IPS-11a (cell line): ENCODE measurements around the gene TBRG4.
"Not testable (repeated sequence)": the region's sequence is repeated elsewhere in the genome, so short reads cannot be mapped to it uniquely, and the experiment has no call there.

Source experiments
- H3K4me3 ChIP-seq: one replicate; pipeline ENCODE4 v1.5.1; 2013; ENCODE audit warnings: low read depth, low read length, control low read depth

TBRG4 gene

GRCh38 chr7:45111298-45112223 is at the start of gene TBRG4:
Gene TBRG4 (minus strand): TSS chr7:45111697. CDS start chr7:45109237, 2,460 bp downstream.
- peak within 1 kb of the TSS; percentile 100 for H3K4me3 ChIP-seq

DNA sequence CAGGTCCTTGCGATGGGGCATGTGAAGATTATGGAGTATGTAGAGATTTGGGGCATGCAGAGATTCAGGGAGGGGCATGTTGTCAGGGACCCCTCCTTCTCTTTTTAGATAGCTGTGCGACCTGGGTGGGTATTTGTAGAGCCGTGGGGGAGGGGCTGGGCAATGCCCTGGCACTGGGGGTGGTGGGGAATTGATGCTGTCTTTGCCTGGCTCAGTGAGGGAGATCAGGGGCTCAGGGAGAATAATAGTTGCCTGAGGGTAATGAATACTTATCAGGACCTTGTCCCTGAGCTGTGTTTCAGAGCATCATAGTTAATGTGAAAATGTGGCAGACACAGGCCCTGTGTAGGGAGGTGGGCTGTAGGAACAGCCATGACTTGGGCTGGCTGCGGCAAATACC is 49.6 kb upstream of the TBRG4 start:
- H3K4me3 ChIP-seq, result no peak overlapping the region

DNA sequence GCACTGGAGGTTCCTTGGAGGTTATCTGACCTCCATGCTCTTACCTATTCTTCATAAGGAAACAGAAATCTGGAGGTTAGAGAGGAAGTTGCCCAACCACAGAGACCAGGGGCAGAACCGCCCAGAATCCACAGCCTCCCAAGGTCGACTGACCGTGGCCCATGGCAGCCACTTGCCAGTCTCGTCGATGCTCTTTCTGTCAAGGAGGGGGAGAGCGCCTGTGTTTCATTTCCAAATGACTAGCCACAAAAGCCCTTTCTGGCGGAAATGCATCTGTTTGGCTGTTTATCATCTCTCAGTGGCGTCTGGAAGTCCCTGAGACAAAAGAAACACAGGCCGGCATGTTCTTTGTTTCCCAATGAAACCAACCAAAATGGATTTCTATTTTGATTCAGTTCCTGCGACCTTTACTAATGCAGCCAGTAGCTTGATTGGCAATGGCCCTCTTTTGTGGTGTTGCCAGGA is 49.0 kb upstream of the TBRG4 start:
- H3K4me3 ChIP-seq, result no peak overlapping the region

- no peak overlapping the region for H3K4me3 ChIP-seq
Observed at GRCh38 chr7:45159296-45159695, 47.8 kb upstream of the TBRG4 start.

GRCh38 chr7:45158471-45158870 is 47.0 kb upstream of the TBRG4 start:
- no peak overlapping the region for H3K4me3 ChIP-seq

DNA sequence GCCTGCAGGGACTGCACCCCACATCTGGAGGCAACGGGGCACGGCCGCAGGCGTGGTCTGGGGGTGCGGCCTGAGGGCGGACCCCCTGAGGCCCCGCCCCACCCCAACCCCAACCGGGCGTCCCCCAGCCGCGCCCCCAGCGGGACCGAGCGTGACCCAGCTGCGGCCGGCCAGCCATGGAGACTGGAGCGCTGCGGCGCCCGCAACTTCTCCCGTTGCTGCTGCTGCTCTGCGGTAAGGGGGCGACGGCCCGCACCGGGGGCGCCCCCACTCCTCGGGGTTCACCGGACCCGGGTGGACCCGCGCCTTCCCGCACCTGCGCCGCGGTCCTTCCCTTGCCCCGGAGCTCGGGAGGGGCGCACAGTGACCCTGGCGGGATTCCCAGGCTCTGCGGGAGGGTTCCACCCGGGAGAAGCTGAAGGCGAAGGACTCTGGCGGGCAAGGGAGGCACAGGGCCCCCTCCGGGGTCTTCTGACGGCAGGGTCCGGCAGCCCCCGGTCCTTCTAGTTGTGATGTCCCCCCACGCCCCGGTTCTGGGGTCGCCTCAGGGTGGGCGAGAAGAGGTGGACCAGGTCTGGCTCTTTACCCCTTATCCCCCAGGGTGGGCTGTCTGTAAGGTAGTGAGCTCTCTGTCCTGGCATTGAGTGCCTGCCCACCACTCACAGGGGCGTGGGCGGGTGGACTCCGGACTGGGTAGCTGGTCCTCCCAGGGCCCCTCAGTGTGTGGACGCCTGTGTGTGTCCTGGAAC is 46.3 kb upstream of the TBRG4 start, which contains the start of gene RAMP3:
Gene RAMP3, plus strand, starts transcription at position 139 of the 749 bp plus-strand sequence. Its CDS starts 38 bp downstream, at position 177.
- H3K4me3 ChIP-seq, result peak within 1 kb of the TSS; percentile 47

DNA sequence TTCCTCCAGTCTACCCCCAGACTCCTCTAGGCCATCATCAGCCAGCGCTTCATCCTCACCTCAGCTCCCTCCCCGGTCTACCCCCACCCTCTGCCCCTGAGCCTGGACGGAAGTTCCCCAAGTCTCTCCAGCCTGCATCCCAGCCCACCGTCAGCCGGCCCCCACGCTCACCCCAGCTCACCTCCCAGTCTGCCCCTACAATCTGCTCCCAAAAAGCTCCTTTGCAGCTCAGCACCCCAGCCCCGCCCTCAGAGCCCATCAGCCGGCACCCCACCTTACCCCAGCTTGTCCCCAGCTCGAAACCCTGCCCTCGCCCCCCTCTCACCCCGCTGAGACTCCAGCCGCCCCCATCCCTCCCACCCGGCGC is 45.8 kb upstream of the TBRG4 start:
- H3K4me3 ChIP-seq, result peak overlapping the region; percentile 47

DNA sequence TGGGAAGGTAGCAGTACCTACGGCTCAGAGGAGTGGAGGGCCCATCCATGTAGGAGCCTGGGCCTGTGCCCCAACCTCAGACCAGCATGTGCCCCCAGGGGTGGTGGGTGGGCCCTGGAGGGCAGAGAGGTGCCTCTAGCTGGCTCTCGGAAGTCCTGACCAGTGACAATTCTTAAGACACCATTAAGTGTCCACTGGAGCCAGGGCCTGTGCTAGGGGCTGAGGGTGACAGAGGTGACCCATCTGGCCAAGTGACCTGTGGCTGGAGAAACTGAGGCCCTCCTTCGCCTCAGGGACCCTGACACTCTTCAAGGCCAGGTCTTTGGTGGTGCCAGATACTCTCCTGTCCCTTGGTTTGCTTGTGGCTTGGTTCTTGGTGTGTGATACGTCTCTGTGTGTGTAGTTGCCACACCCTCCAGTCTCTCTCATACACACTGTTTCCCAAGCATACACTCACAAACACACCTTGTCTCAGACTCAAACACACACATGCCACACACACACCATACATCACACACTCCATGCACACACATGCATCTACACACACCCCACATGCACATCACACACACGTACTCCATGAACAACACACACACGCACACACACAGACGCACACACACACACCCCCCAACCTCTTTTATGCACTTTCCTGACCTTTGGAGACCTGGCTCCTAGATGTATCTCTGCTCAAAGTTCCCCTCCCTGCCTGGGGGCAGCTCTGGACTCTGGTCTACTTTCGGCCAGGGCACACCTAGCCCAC is 45.2 kb upstream of the TBRG4 start:
- H3K4me3 ChIP-seq, result peak overlapping the region; percentile 47

- no peak overlapping the region for H3K4me3 ChIP-seq
Observed at GRCh38 chr7:45155941-45156340, 44.4 kb upstream of the TBRG4 start.

- H3K4me3 ChIP-seq, result no peak overlapping the region
Observed at GRCh38 chr7:45155357-45155900, 43.9 kb upstream of the TBRG4 start.

DNA sequence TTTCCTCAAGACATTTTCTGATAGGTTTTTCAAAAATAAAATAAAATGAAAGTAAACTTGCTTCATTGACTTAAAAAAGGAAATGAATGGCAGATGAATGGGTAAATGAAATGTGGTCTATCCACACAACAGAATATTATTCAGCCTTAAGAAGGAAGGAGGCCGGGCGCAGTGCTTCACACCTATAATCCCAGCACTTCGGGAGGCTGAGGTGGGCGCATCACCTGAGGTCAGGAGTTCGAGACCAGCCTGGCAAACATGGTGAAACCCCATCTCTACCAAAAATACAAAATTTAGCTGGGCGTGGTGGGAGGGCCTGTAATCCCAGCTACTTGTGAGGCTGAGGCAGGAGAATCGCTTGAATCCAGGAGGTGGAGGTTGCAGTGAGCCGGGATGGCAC is 42.4 kb upstream of the TBRG4 start:
- not testable (repeated sequence) for H3K4me3 ChIP-seq

DNA sequence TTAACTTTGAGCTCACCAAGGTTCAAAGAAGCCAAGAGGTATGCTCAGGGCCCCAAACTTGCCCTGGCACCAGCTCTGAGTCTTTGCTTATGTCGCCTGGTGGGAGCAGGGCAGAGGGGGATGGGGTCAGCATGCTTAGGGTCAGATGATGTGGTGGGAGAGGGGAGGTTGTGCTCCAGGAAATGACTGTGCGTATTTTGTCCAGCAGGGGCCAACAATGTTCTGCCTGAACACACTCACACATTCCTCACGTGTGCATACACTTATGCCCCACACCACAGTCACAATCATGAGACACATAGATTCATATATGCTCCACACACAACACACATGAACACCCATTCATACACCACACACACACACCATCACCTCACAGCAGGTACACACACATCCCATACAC is 41.7 kb upstream of the TBRG4 start:
- H3K4me3 ChIP-seq, result no peak overlapping the region

DNA sequence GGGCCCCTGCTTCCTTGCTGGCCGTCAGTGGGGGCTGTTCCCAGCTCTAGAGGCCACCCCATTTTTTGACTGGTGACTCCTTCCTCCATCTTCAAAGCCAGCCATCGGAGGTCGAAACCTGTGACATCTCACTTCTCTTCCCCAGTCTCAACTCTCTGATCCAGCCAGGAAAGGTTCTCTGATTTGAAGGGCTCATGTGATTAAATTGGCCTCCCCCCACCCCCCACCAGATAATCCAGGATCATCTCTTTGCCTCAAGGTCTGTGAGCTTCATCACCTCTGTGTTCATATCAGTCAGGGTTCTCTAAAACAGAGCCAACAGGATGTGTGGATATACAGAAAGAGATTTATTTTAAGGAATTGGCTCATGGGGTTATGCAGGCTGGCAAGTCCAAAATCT is 40.5 kb upstream of the TBRG4 start:
- no peak overlapping the region for H3K4me3 ChIP-seq

GRCh38 chr7:45151131-45151684 is 39.7 kb upstream of the TBRG4 start:
- H3K4me3 ChIP-seq, result no peak overlapping the region

GRCh38 chr7:45150199-45150598 is 38.7 kb upstream of the TBRG4 start:
- H3K4me3 ChIP-seq, result no peak overlapping the region

DNA sequence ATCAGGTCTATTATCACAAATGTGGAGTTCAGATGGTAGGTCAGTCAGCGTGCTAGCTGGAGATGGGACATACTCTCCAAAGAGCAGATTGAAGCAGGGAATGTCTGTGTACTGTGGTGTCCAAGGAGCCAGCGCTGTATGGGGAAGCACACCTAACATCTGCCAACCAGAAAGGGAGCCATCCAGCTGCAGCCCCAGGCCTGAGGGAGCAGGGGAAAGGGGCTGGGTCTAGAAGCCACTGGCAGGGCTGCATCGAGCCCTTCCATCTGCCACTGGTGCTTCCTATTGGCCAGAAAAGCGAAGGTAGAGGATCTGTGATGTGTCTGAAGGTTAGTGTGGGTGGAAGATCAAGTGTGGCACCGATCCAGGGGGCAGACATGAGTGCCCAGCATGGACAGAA is 38.1 kb upstream of the TBRG4 start:
- no peak overlapping the region for H3K4me3 ChIP-seq

DNA sequence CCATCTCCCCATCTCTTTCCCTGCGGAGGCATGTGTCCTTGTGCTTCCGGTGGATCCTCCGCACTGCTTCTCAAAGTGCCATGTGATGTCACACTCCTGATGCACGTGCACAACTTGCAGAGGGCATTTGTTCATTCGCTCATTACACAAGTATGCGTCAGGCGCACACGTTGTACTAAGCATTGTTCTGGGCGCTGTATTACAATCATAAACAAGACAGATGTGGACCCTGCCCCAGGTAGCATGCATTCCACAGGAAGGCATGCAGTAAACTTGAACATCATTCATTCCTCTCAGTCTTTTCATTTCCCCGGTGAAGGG is 37.1 kb upstream of the TBRG4 start:
- no peak overlapping the region for H3K4me3 ChIP-seq

GRCh38 chr7:45147858-45148652 is 36.6 kb upstream of the TBRG4 start:
- no peak overlapping the region for H3K4me3 ChIP-seq

DNA sequence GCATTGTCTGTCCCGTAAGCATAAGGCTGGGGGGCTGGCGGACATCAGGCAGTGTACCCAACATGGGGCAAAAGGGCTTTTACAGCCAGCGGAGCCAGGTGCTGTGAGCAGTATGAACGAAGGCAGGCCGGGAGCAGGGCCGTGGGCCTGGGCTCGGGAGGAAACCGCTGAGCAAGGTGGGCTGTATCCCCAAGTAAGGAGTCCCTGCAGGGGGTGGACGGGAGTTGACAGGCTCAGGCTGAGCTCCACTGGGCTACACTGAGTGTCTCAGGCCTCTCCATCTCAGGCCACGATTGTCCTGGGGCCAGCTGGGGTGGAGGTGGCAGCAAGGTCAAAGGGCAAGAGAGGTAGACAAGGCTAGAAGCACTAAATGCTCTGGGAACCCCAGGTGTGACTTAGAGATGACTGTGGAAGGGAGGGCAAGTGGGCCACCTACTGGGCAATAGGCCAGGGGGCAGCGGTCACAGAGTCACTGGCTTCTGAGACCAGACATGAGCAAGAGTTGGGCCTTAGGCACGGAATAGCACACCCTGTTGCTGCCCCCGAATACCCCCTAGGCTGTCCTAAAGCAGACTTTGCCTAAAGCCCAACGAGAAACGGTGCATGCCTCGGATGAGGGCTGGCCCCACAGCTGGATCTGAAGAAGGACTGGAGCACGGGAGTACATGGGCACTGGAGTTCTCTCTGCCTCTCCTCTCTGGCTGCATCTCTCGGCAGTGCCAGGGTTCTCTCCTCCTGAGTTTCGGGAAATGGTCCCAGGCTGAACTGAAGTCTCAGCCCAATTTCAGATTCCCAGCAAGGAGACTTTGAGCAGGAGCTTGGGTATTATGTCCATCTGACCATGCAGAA is 35.3 kb upstream of the TBRG4 start:
- no peak overlapping the region for H3K4me3 ChIP-seq
